IMR-90 (cell line): Measurements from ENCODE around the gene WHRN.

Source experiments
- POLR2A ChIP-seq: IDR thresholded peaks from 2 replicates; pipeline ENCODE4 v1.6.1; 2012; ENCODE audit warnings: mild to moderate bottlenecking, low read depth, low read length
- RFX5 ChIP-seq: IDR thresholded peaks from 2 replicates; pipeline ENCODE4 v1.8.0; 2012; ENCODE audit warnings: low read depth, mild to moderate bottlenecking, low read length, moderate library complexity
- TF ChIP-seq, protein P1 (sequence below): conservative IDR thresholded peaks from 2 replicates; pipeline ENCODE4 v1.5.1; 2012; ENCODE audit warnings: mild to moderate bottlenecking, low read depth, low read length, improper control_type of control experiment

DNA sequence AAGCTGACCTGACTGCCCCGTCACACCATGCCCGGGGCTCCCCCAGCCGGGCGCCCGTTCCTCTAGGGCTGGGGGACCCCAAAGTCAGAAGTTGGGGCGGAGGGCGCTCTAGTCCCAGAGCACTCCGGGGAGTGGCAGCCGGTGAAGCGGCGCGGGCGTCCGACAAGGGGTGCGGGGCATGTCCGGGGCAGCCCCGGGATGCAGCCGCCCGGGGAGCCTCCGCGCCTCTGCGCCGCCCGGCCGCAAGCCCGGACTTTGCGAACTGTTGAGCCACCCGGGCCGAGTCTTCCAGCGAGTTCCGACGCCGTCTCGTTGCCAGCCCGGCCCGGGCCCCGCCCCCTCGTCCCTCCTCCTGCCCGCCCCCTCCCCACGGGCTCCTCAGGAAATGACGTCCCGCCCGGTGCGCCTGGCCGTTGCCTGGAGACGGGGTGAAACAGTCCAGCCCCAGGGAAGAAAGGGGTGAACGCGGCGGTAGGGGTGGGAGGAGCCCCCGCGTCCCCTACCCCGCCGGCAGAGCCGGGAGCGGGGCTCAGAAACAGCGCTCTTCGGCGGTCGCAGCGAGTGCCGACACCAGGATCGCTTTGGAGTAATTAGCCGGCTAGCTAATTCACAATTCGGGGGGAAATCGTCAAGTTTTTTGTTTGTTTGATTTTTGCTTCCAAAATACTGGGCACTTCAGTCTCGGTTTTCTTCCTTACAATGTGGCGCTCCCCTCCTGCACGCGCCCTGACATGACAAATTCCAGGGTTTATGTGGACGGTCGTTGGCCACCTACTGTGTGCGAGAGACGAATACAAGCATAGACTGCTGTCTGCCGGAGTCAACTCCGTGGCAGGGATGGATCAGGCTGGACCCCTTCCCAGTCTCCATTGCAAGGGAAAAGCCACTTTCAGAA is at the start of gene WHRN:
- TF ChIP-seq POLR2A (peak; percentile 87), RFX5 (no peak)
- TF ChIP-seq, protein P1, sequence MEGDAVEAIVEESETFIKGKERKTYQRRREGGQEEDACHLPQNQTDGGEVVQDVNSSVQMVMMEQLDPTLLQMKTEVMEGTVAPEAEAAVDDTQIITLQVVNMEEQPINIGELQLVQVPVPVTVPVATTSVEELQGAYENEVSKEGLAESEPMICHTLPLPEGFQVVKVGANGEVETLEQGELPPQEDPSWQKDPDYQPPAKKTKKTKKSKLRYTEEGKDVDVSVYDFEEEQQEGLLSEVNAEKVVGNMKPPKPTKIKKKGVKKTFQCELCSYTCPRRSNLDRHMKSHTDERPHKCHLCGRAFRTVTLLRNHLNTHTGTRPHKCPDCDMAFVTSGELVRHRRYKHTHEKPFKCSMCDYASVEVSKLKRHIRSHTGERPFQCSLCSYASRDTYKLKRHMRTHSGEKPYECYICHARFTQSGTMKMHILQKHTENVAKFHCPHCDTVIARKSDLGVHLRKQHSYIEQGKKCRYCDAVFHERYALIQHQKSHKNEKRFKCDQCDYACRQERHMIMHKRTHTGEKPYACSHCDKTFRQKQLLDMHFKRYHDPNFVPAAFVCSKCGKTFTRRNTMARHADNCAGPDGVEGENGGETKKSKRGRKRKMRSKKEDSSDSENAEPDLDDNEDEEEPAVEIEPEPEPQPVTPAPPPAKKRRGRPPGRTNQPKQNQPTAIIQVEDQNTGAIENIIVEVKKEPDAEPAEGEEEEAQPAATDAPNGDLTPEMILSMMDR, result peak; percentile 11; the same call in 1 of the 2 replicates
